Tibial artery (tissue), 4 donors: ENCODE data around the gene MYRIP.

ENCODE experiments used
- DNase-seq, 2 donors: peaks; one replicate each; pipeline ENCODE4 v3.0.0-alpha.2; 2019
- H3K27ac ChIP-seq, 2 donors: fragments of 200-600 bp; sonication (generic) in 1 of 2; 1 replicate in 1 of 2; 2 replicates in 1 of 2; pipeline ENCODE4 v1.5.1; 2018 to 2019; ENCODE audit warnings: mild to moderate bottlenecking in 1 of 2
- H3K27me3 ChIP-seq, 2 donors: fragments of 200-600 bp; sonication (generic) in 1 of 2; one replicate each; pipeline versions ENCODE4 v1.5.1 to v1.6.0; 2016 to 2019
- H3K36me3 ChIP-seq, 3 donors: fragments of 200-600 bp; sonication (generic) in 2 of 3; one replicate each; pipeline ENCODE4 v1.5.1; 2016 to 2019; ENCODE audit warnings: mild to moderate bottlenecking in 2 of 3
- H3K4me1 ChIP-seq, 4 donors: fragments of 200-600 bp; sonication (generic) in 2 of 4; 1 replicate in 3 of 4; 2 replicates in 1 of 4; pipeline ENCODE4 v1.5.1; 2016 to 2019
- H3K4me3 ChIP-seq, 2 donors: fragments of 200-600 bp; sonication (generic) in 1 of 2; 1 replicate in 1 of 2; 2 replicates in 1 of 2; pipeline ENCODE4 v1.5.1; 2018 to 2019; ENCODE audit warnings: mild to moderate bottlenecking in 2 of 2
- H3K9me3 ChIP-seq, 3 donors: fragments of 200-600 bp; sonication (generic) in 1 of 3; one replicate each; pipeline ENCODE4 v1.5.1; 2016 to 2019
- CTCF ChIP-seq, 2 experiments: fragments of 200-600 bp in 1 of 2; fragments of 450-650 bp in 1 of 2; IDR thresholded peaks; one replicate each; pipeline ENCODE4 v1.5.1; 2017 to 2019; ENCODE audit warnings: antibody characterized with exemption in 2 of 2, mild to moderate bottlenecking in 1 of 2, moderate library complexity in 1 of 2
- intact Hi-C: fragments of 100-400 bp; cut with DNase I; formaldehyde crosslinking; loops from one replicate; pipeline ENCODE4 v1.15.0; 2023; ENCODE audit warnings: low total_unique reads

The MYRIP gene

DNA sequence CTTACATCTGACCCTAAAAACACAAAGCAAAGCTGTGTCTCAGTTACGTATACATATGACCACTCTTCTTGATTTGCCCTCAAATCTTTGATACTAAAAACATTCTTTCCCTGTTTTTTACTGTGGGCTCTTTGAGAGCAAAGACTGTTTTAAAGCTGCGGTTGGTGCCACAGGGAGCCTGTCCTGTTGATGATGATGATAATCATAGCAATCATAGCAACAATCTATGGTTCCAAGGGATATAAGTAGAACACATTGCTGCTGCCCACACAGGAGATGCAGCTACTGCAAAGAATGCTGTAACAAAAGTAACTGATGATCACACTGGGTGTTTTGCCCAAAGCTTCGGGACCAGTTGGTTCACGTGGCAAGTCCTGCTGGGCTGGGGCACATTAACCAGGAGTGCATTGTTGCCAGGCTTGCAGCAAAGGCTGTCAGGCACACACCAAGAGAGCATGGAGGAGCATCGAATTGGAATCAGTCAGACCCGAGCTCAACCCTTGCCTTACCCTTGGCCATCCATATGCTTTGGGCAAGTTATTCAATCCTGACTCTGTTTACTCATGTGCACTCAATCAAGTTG, 368.7 kb downstream of the MYRIP start:
- H3K36me3 ChIP-seq: peaks cover 2 to 11% (median 10%) of the 10 kb centered on the region in 3 donors
- no peaks in the 10 kb centered on the region for H3K9me3 ChIP-seq
- intact Hi-C loops: loop anchor here (5.0 kb wide), 1 partner anchor 451 kb away; no protein-coding TSS in a partner anchor
- TF ChIP-seq CTCF (IDR thresholded peaks at IDR 0.05): no peak
- no peak overlapping the region for H3K4me3 ChIP-seq
- H3K27me3 ChIP-seq: no peaks in the 10 kb centered on the region
- DNase-seq: no peak
- peaks cover 7 to 19% (median 9%) of the 10 kb centered on the region in 4 donors for H3K4me1 ChIP-seq
- H3K27ac ChIP-seq: no peak overlapping the region

- intact Hi-C loops: loop anchor here (5.0 kb wide), 1 partner anchor 452 kb away; no protein-coding TSS in a partner anchor
- Histone ChIP-seq H3K36me3 (peaks cover 4 to 14% (median 13%) of the 10 kb centered on the region in 3 donors), H3K9me3 (no peaks in the 10 kb centered on the region), H3K27ac (peak overlapping the region in 1 of 2 donors; percentile 42), H3K4me1 (peaks cover 7 to 13% (median 9%) of the 10 kb centered on the region in 4 donors), H3K4me3 (no peak overlapping the region), H3K27me3 (no peaks in the 10 kb centered on the region)
- peak in 1 of 2 donors; percentile 73 for DNase-seq
- peak; percentile 69 to 82 for TF ChIP-seq CTCF (IDR thresholded peaks at IDR 0.05)
Observed at GRCh38 chr3:40179016-40179415, 369.6 kb downstream of the MYRIP start.

DNA sequence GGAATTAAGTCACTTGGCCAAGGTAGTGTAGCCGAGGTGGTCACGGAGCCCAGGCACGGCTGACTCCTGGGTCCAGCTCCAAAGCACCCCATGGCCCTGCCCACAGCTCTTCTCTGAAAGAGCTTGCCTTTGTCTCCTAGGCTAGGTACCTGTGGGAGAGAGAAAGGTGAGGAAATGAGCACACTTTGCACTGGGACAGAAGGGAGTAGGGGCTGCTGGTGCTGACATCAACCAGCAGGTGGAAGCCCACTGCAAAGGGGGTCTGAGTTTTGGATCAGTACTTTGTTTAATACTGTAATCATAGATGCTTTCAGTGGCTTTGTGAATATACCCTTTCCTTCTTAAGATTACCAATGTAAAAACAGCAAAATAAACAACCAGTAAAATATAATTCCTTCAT, 371.8 kb downstream of the MYRIP start:
- DNase-seq: no peak
- Histone ChIP-seq H3K36me3 (peaks cover 4 to 14% (median 13%) of the 10 kb centered on the region in 3 donors), H3K27ac (no peak overlapping the region), H3K4me1 (peaks cover 7 to 13% (median 10%) of the 10 kb centered on the region in 4 donors), H3K4me3 (no peak overlapping the region), H3K27me3 (no peaks in the 10 kb centered on the region), H3K9me3 (no peaks in the 10 kb centered on the region)
- TF ChIP-seq CTCF (IDR thresholded peaks at IDR 0.05): no peak
- intact Hi-C loops: no loop called here

- TF ChIP-seq CTCF (IDR thresholded peaks at IDR 0.05): no peak
- Histone ChIP-seq H3K4me3 (no peak overlapping the region), H3K36me3 (peaks cover 4 to 14% (median 13%) of the 10 kb centered on the region in 3 donors), H3K4me1 (peaks cover 0 to 22% (median 5%) of the 10 kb centered on the region in 4 donors), H3K9me3 (no peaks in the 10 kb centered on the region), H3K27me3 (no peaks in the 10 kb centered on the region), H3K27ac (no peak overlapping the region)
- DNase-seq: no peak
- intact Hi-C loops: no loop called here
Observed at GRCh38 chr3:40185029-40185695, 375.8 kb downstream of the MYRIP start.

- H3K9me3 ChIP-seq: no peaks in the 10 kb centered on the region
- DNase-seq: no peak
- no peak overlapping the region for H3K4me3 ChIP-seq
- TF ChIP-seq CTCF (IDR thresholded peaks at IDR 0.05): no peak
- no peak overlapping the region for H3K27ac ChIP-seq
- peaks cover 4 to 14% (median 13%) of the 10 kb centered on the region in 3 donors for H3K36me3 ChIP-seq
- intact Hi-C loops: no loop called here
- peaks cover 0 to 22% (median 5%) of the 10 kb centered on the region in 4 donors for H3K4me1 ChIP-seq
- H3K27me3 ChIP-seq: no peaks in the 10 kb centered on the region
Observed at GRCh38 chr3:40186508-40186907, 377.1 kb downstream of the MYRIP start.
